ENCODE measurements around the gene WDCP. TPM values are rescaled to one million over a fixed set of nuclear protein-coding genes. Genes with fewer than 3 reads are reported as not detected.

WDCP gene
- total and polyA plus RNA-seq, 2 donors (not counting 1 experiment from before 2014, with no cell fraction given) = 3.9 to 21.6 TPM

DNA sequence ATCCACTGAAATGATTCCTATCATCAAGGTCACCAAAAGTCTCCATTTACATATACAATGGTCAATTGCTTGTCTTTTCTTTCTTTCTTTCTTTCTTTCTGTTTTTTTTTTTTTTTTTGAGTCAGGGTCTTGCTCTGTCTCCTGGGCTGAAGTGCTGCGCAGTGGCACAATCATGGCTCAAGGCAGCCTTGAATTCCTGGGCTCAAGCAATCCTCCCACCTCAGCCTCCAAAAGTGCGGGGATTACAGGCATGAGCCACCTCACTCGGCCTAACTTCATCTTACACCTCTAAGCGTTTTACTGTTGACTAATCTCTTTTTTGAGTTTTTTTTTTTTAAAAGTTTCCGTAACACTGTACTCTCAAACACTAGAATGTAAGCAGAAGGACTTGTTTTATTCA is 28.1 kb upstream of the WDCP start:
- H3K79me2 ChIP-seq (ENCODE audit: control insufficient read depth, insufficient read depth, low read length) = peaks cover 27% of the 10 kb centered on the region
- 100% methylated on average over 1 of the region's 5 CpGs for WGBS (ENCODE audit: insufficient coverage)
- peaks cover 15 to 18% of the 10 kb centered on the region in 2 donors for H3K4me1 ChIP-seq (ENCODE audit: control insufficient read depth in 2 of 2, insufficient read depth in 2 of 2, low read length in 2 of 2)
- no peaks in the 10 kb centered on the region for H3K27me3 Mint-ChIP-seq
- ChIA-PET POLR2A (no interaction called here), CTCF (no interaction called here)
- H3K27me3 ChIP-seq (replicated peaks in 1 of 4; ENCODE audit: control extremely low read depth in 1 of 4, control insufficient read depth in 3 of 4, insufficient read depth in 4 of 4, low read length in 3 of 4) = no peaks in the 10 kb centered on the region
- H4K20me1 ChIP-seq (ENCODE audit: control insufficient read depth, insufficient read depth, low read length, poor library complexity, severe bottlenecking) = peaks cover 6% of the 10 kb centered on the region
- H3K9me3 ChIP-seq (ENCODE audit: control extremely low read depth in 1 of 3, control insufficient read depth in 2 of 3, insufficient read depth in 1 of 3, low read length in 2 of 3) = no peaks in the 10 kb centered on the region
- peaks cover 0 to 17% of the 10 kb centered on the region in 2 experiments for H3K36me3 ChIP-seq (replicated peaks in 1 of 2; ENCODE audit: control extremely low read depth in 1 of 2, control insufficient read depth in 1 of 2, extremely low read depth in 1 of 2, insufficient read depth in 2 of 2, low read length in 1 of 2)
- DNase-seq (no peak), ATAC-seq (ENCODE audit: low read depth) (no peak)
- H2AFZ ChIP-seq (ENCODE audit: insufficient read depth, low read depth, low read length, poor library complexity, severe bottlenecking) = no peak overlapping the region
- peak overlapping the region; percentile 85 for H3K9ac ChIP-seq (ENCODE audit: low read length)
- peak overlapping the region; percentile 98 for H3K4me3 Mint-ChIP-seq
- H3K4me3 ChIP-seq (ENCODE audit: control extremely low read depth in 1 of 5, extremely low read depth in 1 of 5, insufficient read depth in 1 of 5, low read depth in 2 of 5, low read length in 4 of 5) = peak overlapping the region in 4 of 5 experiments; percentile 83 to 99 (median 96)
- TF ChIP-seq, protein P1, sequence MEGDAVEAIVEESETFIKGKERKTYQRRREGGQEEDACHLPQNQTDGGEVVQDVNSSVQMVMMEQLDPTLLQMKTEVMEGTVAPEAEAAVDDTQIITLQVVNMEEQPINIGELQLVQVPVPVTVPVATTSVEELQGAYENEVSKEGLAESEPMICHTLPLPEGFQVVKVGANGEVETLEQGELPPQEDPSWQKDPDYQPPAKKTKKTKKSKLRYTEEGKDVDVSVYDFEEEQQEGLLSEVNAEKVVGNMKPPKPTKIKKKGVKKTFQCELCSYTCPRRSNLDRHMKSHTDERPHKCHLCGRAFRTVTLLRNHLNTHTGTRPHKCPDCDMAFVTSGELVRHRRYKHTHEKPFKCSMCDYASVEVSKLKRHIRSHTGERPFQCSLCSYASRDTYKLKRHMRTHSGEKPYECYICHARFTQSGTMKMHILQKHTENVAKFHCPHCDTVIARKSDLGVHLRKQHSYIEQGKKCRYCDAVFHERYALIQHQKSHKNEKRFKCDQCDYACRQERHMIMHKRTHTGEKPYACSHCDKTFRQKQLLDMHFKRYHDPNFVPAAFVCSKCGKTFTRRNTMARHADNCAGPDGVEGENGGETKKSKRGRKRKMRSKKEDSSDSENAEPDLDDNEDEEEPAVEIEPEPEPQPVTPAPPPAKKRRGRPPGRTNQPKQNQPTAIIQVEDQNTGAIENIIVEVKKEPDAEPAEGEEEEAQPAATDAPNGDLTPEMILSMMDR (IDR thresholded peaks at IDR 0.05) = no peak
- H3K4me1 Mint-ChIP-seq = peaks cover 33% of the 10 kb centered on the region
- H3K27ac Mint-ChIP-seq = peak overlapping the region; percentile 41
- H3K9me3 Mint-ChIP-seq (ENCODE audit: insufficient read depth) = no peaks in the 10 kb centered on the region
- intact Hi-C loops (cut with micrococcal nuclease) = loop anchor here (10.0 kb wide), 1 partner anchor 690 kb away; the partner anchor contains the start of gene KLHL29
- peak overlapping the region; percentile 83 for H3K4me2 ChIP-seq (replicated peaks; ENCODE audit: low read depth, low read length, poor library complexity, severe bottlenecking)
- H3K27ac ChIP-seq (ENCODE audit: low read length in 2 of 2) = peak overlapping the region in 1 of 2 donors; percentile 87

DNA sequence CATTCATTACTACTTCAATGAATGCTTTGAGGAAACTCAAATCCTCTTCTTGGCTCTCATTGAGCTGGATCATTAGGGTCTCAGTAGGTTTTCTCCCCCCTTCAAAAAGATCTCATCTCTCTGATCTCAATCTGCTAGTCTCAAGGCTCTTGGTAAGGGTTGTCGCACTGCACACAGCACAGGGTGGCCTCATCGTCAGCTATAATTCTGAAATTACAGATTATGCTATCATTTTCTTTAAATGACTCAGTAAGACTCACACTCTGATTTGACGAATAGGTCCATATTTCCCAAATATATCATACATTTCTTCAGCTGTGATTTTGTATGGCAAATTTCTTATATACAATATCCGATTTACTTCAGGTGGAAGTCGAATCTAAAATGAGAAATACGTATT is 26.6 kb upstream of the WDCP start:
- ChIA-PET CTCF (interaction anchor here (2.0 to 2.1 kb wide), 2 partner anchors 10 to 250 kb away, joined by 9 to 10 read pairs; partner anchors contain the start of gene TP53I3), POLR2A (no interaction called here)
- H3K4me3 Mint-ChIP-seq = no peak overlapping the region
- Histone ChIP-seq H3K4me2 (replicated peaks; ENCODE audit: low read depth, low read length, poor library complexity, severe bottlenecking) (no peak overlapping the region), H3K4me1 (ENCODE audit: control insufficient read depth in 2 of 2, insufficient read depth in 2 of 2, low read length in 2 of 2) (peaks cover 15 to 18% of the 10 kb centered on the region in 2 donors), H3K36me3 (replicated peaks in 1 of 2; ENCODE audit: control extremely low read depth in 1 of 2, control insufficient read depth in 1 of 2, extremely low read depth in 1 of 2, insufficient read depth in 2 of 2, low read length in 1 of 2) (peaks cover 2 to 17% of the 10 kb centered on the region in 2 experiments), H3K9ac (ENCODE audit: low read length) (no peak overlapping the region), H3K79me2 (ENCODE audit: control insufficient read depth, insufficient read depth, low read length) (peaks cover 30% of the 10 kb centered on the region), H4K20me1 (ENCODE audit: control insufficient read depth, insufficient read depth, low read length, poor library complexity, severe bottlenecking) (peaks cover 6% of the 10 kb centered on the region), H3K9me3 (ENCODE audit: control extremely low read depth in 1 of 3, control insufficient read depth in 2 of 3, insufficient read depth in 1 of 3, low read length in 2 of 3) (no peaks in the 10 kb centered on the region), H2AFZ (ENCODE audit: insufficient read depth, low read depth, low read length, poor library complexity, severe bottlenecking) (no peak overlapping the region), H3K27ac (ENCODE audit: low read length in 2 of 2) (no peak overlapping the region), H3K27me3 (replicated peaks in 1 of 4; ENCODE audit: control extremely low read depth in 1 of 4, control insufficient read depth in 3 of 4, insufficient read depth in 4 of 4, low read length in 3 of 4) (no peaks in the 10 kb centered on the region), H3K4me3 (ENCODE audit: control extremely low read depth in 1 of 5, extremely low read depth in 1 of 5, insufficient read depth in 1 of 5, low read depth in 2 of 5, low read length in 4 of 5) (no peak overlapping the region)
- no peak overlapping the region for H3K27ac Mint-ChIP-seq
- DNase-seq (no peak), ATAC-seq (ENCODE audit: low read depth) (no peak)
- intact Hi-C loops (cut with micrococcal nuclease) = loop anchor here (10.0 kb wide), 1 partner anchor 689 kb away; the partner anchor contains the start of gene KLHL29
- TF ChIP-seq, protein P1 (IDR thresholded peaks at IDR 0.05) = no peak
- TF ChIP-seq EZH2 (IDR thresholded peaks at IDR 0.05; ENCODE audit: borderline replicate concordance, insufficient read depth, low read depth, low read length, poor library complexity, severe bottlenecking) = no peak
- WGBS (ENCODE audit: insufficient coverage) = no CpG with 5 or more reads among the region's 6 CpGs
- H3K9me3 Mint-ChIP-seq (ENCODE audit: insufficient read depth) = no peaks in the 10 kb centered on the region
- peaks cover 33% of the 10 kb centered on the region for H3K4me1 Mint-ChIP-seq
- no peaks in the 10 kb centered on the region for H3K27me3 Mint-ChIP-seq
